HFFc6 (cell line): ENCODE data around the gene FBRSL1. TPM values are rescaled to one million over a fixed set of nuclear protein-coding genes. Genes with fewer than 3 reads are reported as not detected.
A peak's percentile ranks its signal among the peaks of the same experiment; 100 is the strongest.

Experiments used
- DNase-seq: peaks from one replicate; pipeline ENCODE4 v3.0.0-alpha.2; 2018
- H3K27ac Mint-ChIP-seq: 2 replicates; pipeline ENCODE4 v1.8.0; 2020; ENCODE audit warnings: mild to moderate bottlenecking, mixed read lengths
- H3K27me3 Mint-ChIP-seq: 2 replicates; pipeline ENCODE4 v1.8.0; 2021; ENCODE audit warnings: mild to moderate bottlenecking, moderate library complexity, mixed read lengths; ENCODE audit not compliant: insufficient read depth
- H3K36me3 Mint-ChIP-seq: 2 replicates; pipeline ENCODE4 v1.8.0; 2021; ENCODE audit warnings: low read depth, mixed read lengths
- H3K4me1 Mint-ChIP-seq: 2 replicates; pipeline ENCODE4 v1.8.0; 2020; ENCODE audit warnings: low read depth, mixed read lengths
- H3K4me3 Mint-ChIP-seq: 2 replicates; pipeline ENCODE4 v1.8.0; 2020; ENCODE audit warnings: mild to moderate bottlenecking, moderate library complexity, mixed read lengths
- H3K9me3 Mint-ChIP-seq: 2 replicates; pipeline ENCODE4 v1.8.0; 2020; ENCODE audit warnings: mild to moderate bottlenecking, mixed read lengths
- CTCF ChIP-seq: fragments of 200-600 bp; sonication (generic); IDR thresholded peaks from 2 replicates; pipeline ENCODE4 v1.5.0; 2021; ENCODE audit warnings: antibody characterized with exemption, mild to moderate bottlenecking
- total RNA-seq, 6 experiments: library from RNA; stranded (reverse); fragmentation: NEBNext Ultra II Directional; extraction: Animal tissue kit (Norgen Biotek cat#: 25700); gene quantifications; 2 replicates in 1 of 6; 3 replicates in 5 of 6; pipeline ENCODE4 v1.2.3, GENCODE V29; 2021

Gene FBRSL1
- total RNA-seq, 6 experiments from 2014 or later, result 25.1 to 34.0 (median 30.1) TPM

- H3K4me3 Mint-ChIP-seq, result no peak overlapping the region
- peak; percentile 95 for TF ChIP-seq CTCF
- no peaks in the 10 kb centered on the region; the same call in 1 of the 2 replicates for H3K27me3 Mint-ChIP-seq
- H3K36me3 Mint-ChIP-seq, result peaks cover 6% of the 10 kb centered on the region
- DNase-seq, result peak; percentile 12
- H3K9me3 Mint-ChIP-seq, result peaks cover 3% of the 10 kb centered on the region
- H3K27ac Mint-ChIP-seq, result no peak overlapping the region
- no peaks in the 10 kb centered on the region for H3K4me1 Mint-ChIP-seq
These were observed 33.8 kb downstream of the FBRSL1 start for GRCh38 chr12:132523576-132524331.

GRCh38 chr12:132524405-132524804, 34.5 kb downstream of the FBRSL1 start:
- DNase-seq, result no peak
- Mint-ChIP-seq H3K4me1 (no peaks in the 10 kb centered on the region), H3K4me3 (no peak overlapping the region), H3K9me3 (no peaks in the 10 kb centered on the region), H3K27ac (no peak overlapping the region), H3K36me3 (no peaks in the 10 kb centered on the region), H3K27me3 (no peaks in the 10 kb centered on the region)
- no peak for TF ChIP-seq CTCF

DNA sequence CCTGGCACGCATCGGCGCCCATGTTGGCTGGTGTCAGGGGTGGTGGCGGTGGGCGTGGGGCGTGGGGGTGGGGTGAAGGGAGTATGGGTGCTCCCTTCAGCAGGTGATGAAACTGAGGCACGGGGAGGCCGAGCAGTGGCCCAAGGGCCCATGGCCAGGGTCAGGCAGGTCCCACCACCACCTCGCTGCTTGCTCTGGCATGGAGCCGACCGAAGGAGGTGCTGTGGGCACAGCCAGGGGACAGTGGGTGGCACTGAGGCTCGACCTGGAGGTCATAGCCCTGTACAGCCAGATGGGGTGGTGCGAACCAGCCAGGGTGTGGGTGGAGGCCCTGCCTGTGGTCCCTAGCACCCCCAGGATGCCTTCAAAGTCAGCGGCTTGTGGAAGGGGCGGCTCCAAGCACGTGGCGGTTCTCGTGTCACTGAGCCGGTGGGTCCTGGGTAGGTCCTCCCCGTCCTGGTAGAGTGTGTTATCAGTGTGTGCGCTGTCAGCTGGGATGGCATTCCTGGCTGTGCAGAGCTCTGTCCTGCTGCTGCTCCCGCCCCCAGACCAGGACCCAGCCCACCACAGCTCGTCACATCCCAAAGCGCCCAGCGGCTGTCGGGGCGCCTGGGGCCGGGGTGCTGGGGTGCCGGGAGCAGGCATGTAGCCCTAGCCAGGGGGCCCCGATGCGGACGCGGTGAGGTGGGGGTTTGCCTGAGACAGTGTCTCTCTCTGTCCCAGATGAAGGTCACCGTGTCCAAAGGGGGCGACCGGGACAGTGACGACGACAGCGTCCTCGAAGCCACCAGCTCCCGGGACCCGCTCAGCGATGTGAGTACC, 35.3 kb downstream of the FBRSL1 start:
- Mint-ChIP-seq H3K4me3 (no peak overlapping the region), H3K27ac (no peak overlapping the region), H3K4me1 (no peaks in the 10 kb centered on the region), H3K27me3 (no peaks in the 10 kb centered on the region), H3K9me3 (no peaks in the 10 kb centered on the region), H3K36me3 (no peaks in the 10 kb centered on the region)
- TF ChIP-seq CTCF, result no peak
- DNase-seq, result no peak

DNA sequence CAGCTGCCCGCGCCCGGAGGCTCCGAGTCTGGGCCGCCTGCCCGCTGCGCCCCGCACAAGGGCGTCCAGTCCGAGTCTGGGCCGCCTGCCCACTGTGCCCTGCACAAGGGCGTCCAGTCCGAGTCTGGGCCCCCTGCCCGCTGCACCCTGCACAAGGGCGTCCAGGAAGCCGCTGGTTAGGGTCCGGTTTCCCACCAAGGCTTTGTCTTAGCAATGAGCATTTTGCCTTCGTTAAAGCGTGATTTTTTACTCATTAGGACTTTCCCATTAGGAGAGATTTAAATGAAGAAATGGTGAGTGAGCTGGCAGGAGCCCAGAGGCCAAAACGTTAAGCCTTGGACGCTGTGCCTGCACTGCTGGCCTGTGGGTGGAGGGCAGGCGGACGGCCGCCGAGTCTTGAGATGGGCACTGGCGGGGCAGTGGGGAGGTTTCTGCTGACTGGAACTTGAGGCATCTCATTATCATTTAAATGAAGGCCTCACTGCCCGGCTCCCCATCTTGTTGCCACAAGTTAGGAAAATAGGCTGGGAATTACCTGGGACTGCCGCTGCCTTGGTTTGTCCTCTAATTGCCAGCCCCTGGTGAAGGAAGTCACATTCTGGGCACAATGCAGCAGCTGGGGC, 36.0 kb downstream of the FBRSL1 start:
- no peak for DNase-seq
- TF ChIP-seq CTCF, result no peak
- Mint-ChIP-seq H3K9me3 (no peaks in the 10 kb centered on the region), H3K4me3 (no peak overlapping the region), H3K4me1 (no peaks in the 10 kb centered on the region), H3K36me3 (no peaks in the 10 kb centered on the region), H3K27ac (no peak overlapping the region), H3K27me3 (no peaks in the 10 kb centered on the region)

DNA sequence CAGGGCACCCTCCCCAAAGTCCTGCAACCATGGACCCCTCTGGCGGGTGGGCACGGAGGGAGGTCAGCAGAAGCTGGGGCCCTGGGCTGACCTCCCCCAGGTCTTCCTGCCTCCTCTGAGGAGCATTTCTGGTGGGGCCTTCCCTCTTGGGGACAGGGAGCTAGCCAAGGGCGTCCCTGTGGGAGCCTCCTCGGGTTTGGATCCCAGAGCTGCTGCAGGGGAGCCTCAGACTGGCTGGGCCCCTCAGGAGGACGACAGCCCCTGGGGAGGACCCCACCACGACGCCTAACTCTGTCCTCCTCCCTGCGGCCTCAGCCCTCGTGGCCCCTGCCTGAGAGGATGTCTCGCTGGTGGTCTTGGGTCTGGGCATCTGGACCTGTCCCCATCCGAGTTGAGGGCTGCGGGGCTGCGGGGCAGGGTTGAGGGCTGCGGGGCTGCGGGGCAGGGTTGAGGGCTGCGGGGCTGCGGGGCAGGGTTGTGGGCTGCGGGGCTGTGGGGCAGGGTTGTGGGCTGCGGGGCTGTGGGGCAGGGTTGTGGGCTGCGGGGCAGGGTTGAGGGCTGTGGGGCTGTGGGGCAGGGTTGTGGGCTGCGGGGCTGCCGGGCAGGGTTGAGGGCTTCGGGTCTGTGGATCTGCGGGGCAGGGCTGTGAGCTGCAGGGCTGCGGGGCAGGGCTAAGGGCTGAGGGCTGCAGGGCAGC, 37.4 kb downstream of the FBRSL1 start:
- Mint-ChIP-seq H3K9me3 (no peaks in the 10 kb centered on the region), H3K27ac (no peak overlapping the region), H3K4me1 (no peaks in the 10 kb centered on the region), H3K36me3 (no peaks in the 10 kb centered on the region), H3K4me3 (no peak overlapping the region), H3K27me3 (no peaks in the 10 kb centered on the region)
- no peak for TF ChIP-seq CTCF
- no peak for DNase-seq
